SK-N-SH (cell line): Measurements from ENCODE around the gene FXYD7. TPM values are rescaled to one million over a fixed set of nuclear protein-coding genes. Genes with fewer than 3 reads are reported as not detected.

ENCODE experiments used
- CTCF ChIA-PET: fragments of 300-600, 350-600 bp; formaldehyde crosslinking; extraction: SDS; loops from one replicate; lab custom pipeline; 2021; lab: Yijun Ruan, JAX
- POLR2A ChIA-PET: fragments of 350-600 bp; sonication (Branson Sonifier 250); formaldehyde crosslinking; extraction: SDS; loops from one replicate; lab custom pipeline; 2020; ENCODE audit warnings: antibody characterized with exemption, inconsistent platforms; lab: Yijun Ruan, JAX
- DNase-seq: peaks from one replicate; pipeline ENCODE4 v3.0.0; 2012
- H2AFZ ChIP-seq: fragments of 200-600 bp; sonication (generic); 2 replicates; pipeline ENCODE4 v1.8.1; 2016; ENCODE audit warnings: antibody characterized with exemption, mild to moderate bottlenecking, low read depth
- H3F3A ChIP-seq: fragments of 200-600 bp; sonication (generic); replicated peaks from 2 replicates; pipeline ENCODE3; 2016; ENCODE audit warnings: antibody characterized with exemption, mild to moderate bottlenecking; ENCODE audit not compliant: insufficient read depth
- H3K27ac ChIP-seq, 2 experiments: fragments of 200-500 bp in 1 of 2; fragments of 200-600 bp in 1 of 2; sonication (Bioruptor generic) in 1 of 2; sonication (generic), shearing (Covaris generic) in 1 of 2; 2 replicates each; pipeline versions ENCODE4 v1.5.1 to v1.6.1; 2014 to 2016; ENCODE audit warnings: low read depth in 2 of 2, inconsistent platforms in 1 of 2, low read length in 1 of 2, mild to moderate bottlenecking in 1 of 2, mixed read lengths in 1 of 2
- H3K27me3 ChIP-seq: fragments of 200-600 bp; sonication (generic), shearing (Covaris generic); 2 replicates; pipeline ENCODE4 v1.6.1; 2016; ENCODE audit warnings: mixed run types; ENCODE audit not compliant: insufficient read depth
- H3K36me3 ChIP-seq, 2 experiments: fragments of 200-500 bp in 1 of 2; fragments of 200-600 bp in 1 of 2; sonication (Bioruptor generic) in 1 of 2; sonication (generic) in 1 of 2; replicated peaks in 1 of 2; 2 replicates each; pipeline versions ENCODE3 to v1.5.1; 2014 to 2016; ENCODE audit warnings: low read length in 1 of 2, mild to moderate bottlenecking in 1 of 2; ENCODE audit not compliant: insufficient read depth in 2 of 2, control insufficient read depth in 1 of 2
- H3K4me1 ChIP-seq, 2 experiments: fragments of 200-500 bp in 1 of 2; fragments of 200-600 bp in 1 of 2; sonication (Bioruptor generic) in 1 of 2; sonication (generic), shearing (Covaris generic) in 1 of 2; 2 replicates each; pipeline versions ENCODE4 v1.5.1 to v1.6.1; 2014 to 2016; ENCODE audit warnings: low read depth in 1 of 2, low read length in 1 of 2, mixed run types in 1 of 2; ENCODE audit not compliant: insufficient read depth in 2 of 2, control insufficient read depth in 1 of 2
- H3K4me2 ChIP-seq: fragments of 200-600 bp; sonication (generic), shearing (Covaris generic); 2 replicates; pipeline ENCODE4 v1.6.1; 2017; ENCODE audit warnings: mixed run types
- H3K4me3 ChIP-seq, 2 experiments: fragments of 200-500 bp in 1 of 2; fragments of 200-600 bp in 1 of 2; sonication (Bioruptor generic) in 1 of 2; sonication (generic), shearing (Covaris generic) in 1 of 2; 2 replicates each; pipeline versions ENCODE4 v1.5.1 to v1.8.1; 2014 to 2016; ENCODE audit warnings: low read depth in 2 of 2, inconsistent platforms in 1 of 2, low read length in 1 of 2, mild to moderate bottlenecking in 1 of 2, mixed read lengths in 1 of 2, moderate library complexity in 1 of 2
- H3K79me2 ChIP-seq: fragments of 200-600 bp; sonication (generic); 2 replicates; pipeline ENCODE4 v1.8.1; 2017; ENCODE audit warnings: mild to moderate bottlenecking; ENCODE audit not compliant: insufficient read depth
- H3K9ac ChIP-seq: fragments of 200-600 bp; sonication (generic); 2 replicates; pipeline ENCODE4 v1.6.1; 2017; ENCODE audit warnings: mixed run types
- H3K9me2 ChIP-seq: fragments of 200-600 bp; sonication (generic); 2 replicates; pipeline ENCODE4 v1.6.1; 2017; ENCODE audit warnings: mixed run types
- H3K9me3 ChIP-seq: fragments of 200-600 bp; sonication (generic); 2 replicates; pipeline ENCODE4 v1.6.1; 2017; ENCODE audit warnings: mixed run types, mild to moderate bottlenecking, moderate library complexity
- H4K20me1 ChIP-seq: fragments of 200-600 bp; sonication (generic); 2 replicates; pipeline ENCODE4 v1.6.1; 2017; ENCODE audit warnings: mild to moderate bottlenecking, mixed run types; ENCODE audit not compliant: insufficient read depth
- FOXJ3 ChIP-seq: sonication (generic); formaldehyde crosslinking; IDR thresholded peaks from 2 replicates; pipeline ENCODE4 v1.5.1; 2020; ENCODE audit warnings: mild to moderate bottlenecking, missing genetic modification reagents
- FOXM1 ChIP-seq: IDR thresholded peaks from 2 replicates; pipeline ENCODE4 v1.4.0; 2012; ENCODE audit warnings: low read depth, mild to moderate bottlenecking
- GABPA ChIP-seq: IDR thresholded peaks from 2 replicates; pipeline ENCODE4 v1.4.0; 2012; ENCODE audit warnings: low read depth, mild to moderate bottlenecking
- GATA2 ChIP-seq: sonication (generic); formaldehyde crosslinking; IDR thresholded peaks from 2 replicates; pipeline ENCODE4 v1.5.0; 2020; ENCODE audit warnings: mild to moderate bottlenecking, missing genetic modification reagents
- RCOR1 ChIP-seq: fragments of 150-350 bp; IDR thresholded peaks from 2 replicates; pipeline ENCODE4 v1.6.1; 2017; ENCODE audit warnings: antibody characterized with exemption, low read length
- TEAD4 ChIP-seq: IDR thresholded peaks from 2 replicates; pipeline ENCODE4 v1.4.0; 2012; ENCODE audit warnings: mild to moderate bottlenecking, borderline replicate concordance; ENCODE audit not compliant: insufficient read depth
- YY1 ChIP-seq: IDR thresholded peaks from 2 replicates; pipeline ENCODE4 v1.4.0; 2012; ENCODE audit warnings: low read depth, mild to moderate bottlenecking
- WGBS: methylation state at CpG from one replicate; pipeline ENCODE4 v1.1.6; 2017; ENCODE audit warnings: low lambda C conversion rate; 5-methylcytosine and 5-hydroxymethylcytosine counted together
- polyA plus RNA-seq, 3 experiments: library from polyadenylated mRNA; depleted of rRNA; stranded (reverse); fragments of >200 nt; gene quantifications; 2 replicates each; pipeline ENCODE4 v1.2.3, GENCODE V29; 2012
- TF ChIP-seq, protein P1 (sequence below): fragments of 200-600 bp; sonication (generic); IDR thresholded peaks from 2 replicates; pipeline ENCODE4 v1.6.1; 2017; ENCODE audit warnings: antibody characterized with exemption, mild to moderate bottlenecking, moderate library complexity
- TF ChIP-seq, protein P2 (sequence below): IDR thresholded peaks from 2 replicates; pipeline ENCODE4; 2012
- TF ChIP-seq, protein P3 (sequence below): fragments of 150-350 bp; IDR thresholded peaks from 2 replicates; pipeline ENCODE4 v1.6.1; 2016; ENCODE audit warnings: mild to moderate bottlenecking, low read depth, low read length
- TF ChIP-seq, protein P4 (sequence below): fragments of 150-350 bp; IDR thresholded peaks from 2 replicates; pipeline ENCODE4 v1.6.1; 2017; ENCODE audit warnings: antibody characterized with exemption, low read length, low read depth, borderline replicate concordance
- TF ChIP-seq, protein P5 (sequence below): IDR thresholded peaks from 2 replicates; pipeline ENCODE4 v1.4.0; 2012; ENCODE audit warnings: low read depth

Gene FXYD7
- polyA plus RNA-seq, 1 of the 3 experiments (the other 2 are of a cell fraction) = 0.44 TPM

DNA sequence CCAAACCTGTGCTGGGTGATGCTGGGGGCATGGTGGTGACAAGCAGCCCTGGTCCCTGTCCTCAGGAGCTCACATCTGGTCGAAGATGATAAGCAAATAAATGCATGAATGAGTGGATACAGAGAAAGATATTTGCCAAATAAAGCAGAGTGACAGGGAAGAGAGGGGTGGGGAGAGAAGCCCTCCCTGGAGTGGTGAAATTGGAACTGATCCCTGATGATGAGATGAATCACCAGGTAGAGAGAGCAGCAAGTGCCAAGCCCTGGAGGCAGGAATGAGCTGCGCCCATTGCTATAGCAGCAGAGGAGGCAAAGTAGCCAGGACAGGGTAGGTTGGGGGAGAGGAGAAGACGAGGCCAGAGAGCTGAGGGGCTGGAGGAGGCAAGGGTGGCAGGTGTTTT, 25.1 kb downstream of the FXYD7 start:
- H3K9ac ChIP-seq = no peak overlapping the region
- H3K4me2 ChIP-seq = no peak overlapping the region
- POLR2A ChIA-PET = no interaction called here
- CTCF ChIA-PET = interaction anchor here (1.3 kb wide), 1 partner anchor 12 kb away, joined by 4 read pairs; no protein-coding TSS in a partner anchor
- no peak overlapping the region for H2AFZ ChIP-seq
- H3K9me3 ChIP-seq = no peaks in the 10 kb centered on the region
- H3F3A ChIP-seq = peaks cover 4% of the 10 kb centered on the region
- no peaks in the 10 kb centered on the region for H4K20me1 ChIP-seq
- WGBS = 45% methylated on average over 3 of the region's 3 CpGs
- no peak overlapping the region for H3K4me3 ChIP-seq
- no peak for DNase-seq
- peaks cover 8 to 45% of the 10 kb centered on the region in 2 experiments for H3K36me3 ChIP-seq
- H3K79me2 ChIP-seq = no peaks in the 10 kb centered on the region
- no peak overlapping the region for H3K27ac ChIP-seq
- H3K4me1 ChIP-seq = no peaks in the 10 kb centered on the region; a peak in 1 of 4 replicates
- no peaks in the 10 kb centered on the region for H3K27me3 ChIP-seq
- TF ChIP-seq GATA2 = 0 out of 2 replicates have a peak, but pooled peaks have one; percentile 16
- TF ChIP-seq, protein P1, sequence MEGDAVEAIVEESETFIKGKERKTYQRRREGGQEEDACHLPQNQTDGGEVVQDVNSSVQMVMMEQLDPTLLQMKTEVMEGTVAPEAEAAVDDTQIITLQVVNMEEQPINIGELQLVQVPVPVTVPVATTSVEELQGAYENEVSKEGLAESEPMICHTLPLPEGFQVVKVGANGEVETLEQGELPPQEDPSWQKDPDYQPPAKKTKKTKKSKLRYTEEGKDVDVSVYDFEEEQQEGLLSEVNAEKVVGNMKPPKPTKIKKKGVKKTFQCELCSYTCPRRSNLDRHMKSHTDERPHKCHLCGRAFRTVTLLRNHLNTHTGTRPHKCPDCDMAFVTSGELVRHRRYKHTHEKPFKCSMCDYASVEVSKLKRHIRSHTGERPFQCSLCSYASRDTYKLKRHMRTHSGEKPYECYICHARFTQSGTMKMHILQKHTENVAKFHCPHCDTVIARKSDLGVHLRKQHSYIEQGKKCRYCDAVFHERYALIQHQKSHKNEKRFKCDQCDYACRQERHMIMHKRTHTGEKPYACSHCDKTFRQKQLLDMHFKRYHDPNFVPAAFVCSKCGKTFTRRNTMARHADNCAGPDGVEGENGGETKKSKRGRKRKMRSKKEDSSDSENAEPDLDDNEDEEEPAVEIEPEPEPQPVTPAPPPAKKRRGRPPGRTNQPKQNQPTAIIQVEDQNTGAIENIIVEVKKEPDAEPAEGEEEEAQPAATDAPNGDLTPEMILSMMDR = peak; percentile 10; the same call in 1 of the 2 replicates
- TF ChIP-seq, protein P2, sequence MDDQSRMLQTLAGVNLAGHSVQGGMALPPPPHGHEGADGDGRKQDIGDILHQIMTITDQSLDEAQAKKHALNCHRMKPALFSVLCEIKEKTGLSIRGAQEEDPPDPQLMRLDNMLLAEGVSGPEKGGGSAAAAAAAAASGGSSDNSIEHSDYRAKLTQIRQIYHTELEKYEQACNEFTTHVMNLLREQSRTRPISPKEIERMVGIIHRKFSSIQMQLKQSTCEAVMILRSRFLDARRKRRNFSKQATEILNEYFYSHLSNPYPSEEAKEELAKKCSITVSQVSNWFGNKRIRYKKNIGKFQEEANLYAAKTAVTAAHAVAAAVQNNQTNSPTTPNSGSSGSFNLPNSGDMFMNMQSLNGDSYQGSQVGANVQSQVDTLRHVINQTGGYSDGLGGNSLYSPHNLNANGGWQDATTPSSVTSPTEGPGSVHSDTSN = no peak; the same call in 1 of the 2 replicates
- no peaks in the 10 kb centered on the region for H3K9me2 ChIP-seq

DNA sequence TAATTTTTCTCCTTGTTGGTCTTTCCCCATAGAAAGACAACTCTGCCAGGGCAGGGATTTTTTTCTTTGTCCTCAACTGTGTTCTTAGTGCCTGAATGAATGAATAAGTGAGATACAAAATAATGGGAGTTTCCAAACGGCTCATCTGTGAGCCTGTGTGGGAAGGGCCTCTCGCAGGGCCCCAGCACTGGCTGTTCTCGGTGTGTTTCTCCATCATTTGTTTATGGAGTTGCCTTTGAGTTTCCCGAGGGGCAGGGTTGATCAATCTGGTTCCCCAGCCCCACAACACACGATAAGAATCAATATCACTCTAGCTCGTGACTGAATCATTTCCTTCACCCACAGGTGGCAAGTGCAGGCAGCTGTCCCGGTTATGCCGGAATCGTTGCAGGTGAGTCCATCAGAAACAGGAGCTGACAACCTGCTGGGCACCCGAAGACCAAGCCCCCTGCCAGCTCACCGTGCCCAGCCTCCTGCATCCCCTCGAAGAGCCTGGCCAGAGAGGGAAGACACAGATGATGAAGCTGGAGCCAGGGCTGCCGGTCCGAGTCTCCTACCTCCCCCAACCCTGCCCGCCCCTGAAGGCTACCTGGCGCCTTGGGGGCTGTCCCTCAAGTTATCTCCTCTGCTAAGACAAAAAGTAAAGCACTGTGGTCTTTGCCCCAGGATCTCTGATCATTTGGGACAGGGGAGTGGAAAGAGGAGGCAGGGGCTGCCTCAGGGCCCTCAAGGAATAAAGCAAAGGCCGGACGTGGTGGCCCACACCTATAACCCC, 26.4 kb downstream of the FXYD7 start:
- Histone ChIP-seq H3K4me3 (no peak overlapping the region), H3K4me1 (no peaks in the 10 kb centered on the region; a peak in 1 of 4 replicates), H3K79me2 (no peaks in the 10 kb centered on the region), H3K27ac (no peak overlapping the region), H3K27me3 (no peaks in the 10 kb centered on the region), H3K9ac (no peak overlapping the region), H2AFZ (no peak overlapping the region), H3K9me3 (no peaks in the 10 kb centered on the region), H4K20me1 (no peaks in the 10 kb centered on the region), H3K9me2 (no peaks in the 10 kb centered on the region), H3K36me3 (peaks cover 8 to 36% of the 10 kb centered on the region in 2 experiments)
- 67% methylated on average over 17 of the region's 18 CpGs for WGBS
- no peak for DNase-seq
- POLR2A ChIA-PET = no interaction called here
- CTCF ChIA-PET = no interaction called here
- TF ChIP-seq, protein P3, sequence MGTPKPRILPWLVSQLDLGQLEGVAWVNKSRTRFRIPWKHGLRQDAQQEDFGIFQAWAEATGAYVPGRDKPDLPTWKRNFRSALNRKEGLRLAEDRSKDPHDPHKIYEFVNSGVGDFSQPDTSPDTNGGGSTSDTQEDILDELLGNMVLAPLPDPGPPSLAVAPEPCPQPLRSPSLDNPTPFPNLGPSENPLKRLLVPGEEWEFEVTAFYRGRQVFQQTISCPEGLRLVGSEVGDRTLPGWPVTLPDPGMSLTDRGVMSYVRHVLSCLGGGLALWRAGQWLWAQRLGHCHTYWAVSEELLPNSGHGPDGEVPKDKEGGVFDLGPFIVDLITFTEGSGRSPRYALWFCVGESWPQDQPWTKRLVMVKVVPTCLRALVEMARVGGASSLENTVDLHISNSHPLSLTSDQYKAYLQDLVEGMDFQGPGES = no peak
- TF ChIP-seq FOXM1 = no peak
- no peak for TF ChIP-seq TEAD4
- TF ChIP-seq RCOR1 = no peak
- TF ChIP-seq YY1 = no peak
- TF ChIP-seq, protein P4, sequence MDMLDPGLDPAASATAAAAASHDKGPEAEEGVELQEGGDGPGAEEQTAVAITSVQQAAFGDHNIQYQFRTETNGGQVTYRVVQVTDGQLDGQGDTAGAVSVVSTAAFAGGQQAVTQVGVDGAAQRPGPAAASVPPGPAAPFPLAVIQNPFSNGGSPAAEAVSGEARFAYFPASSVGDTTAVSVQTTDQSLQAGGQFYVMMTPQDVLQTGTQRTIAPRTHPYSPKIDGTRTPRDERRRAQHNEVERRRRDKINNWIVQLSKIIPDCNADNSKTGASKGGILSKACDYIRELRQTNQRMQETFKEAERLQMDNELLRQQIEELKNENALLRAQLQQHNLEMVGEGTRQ = no peak
- TF ChIP-seq, protein P2 = no peak
- no peak for TF ChIP-seq FOXJ3 (CRISPR knock-in tag)
- no peak for TF ChIP-seq GABPA
- TF ChIP-seq, protein P5, sequence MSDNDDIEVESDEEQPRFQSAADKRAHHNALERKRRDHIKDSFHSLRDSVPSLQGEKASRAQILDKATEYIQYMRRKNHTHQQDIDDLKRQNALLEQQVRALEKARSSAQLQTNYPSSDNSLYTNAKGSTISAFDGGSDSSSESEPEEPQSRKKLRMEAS = no peak
- TF ChIP-seq, all 33 proteins: peak for 0
- H3F3A ChIP-seq = peaks cover 4% of the 10 kb centered on the region
- no peak overlapping the region for H3K4me2 ChIP-seq
